HCT116 (cell line): ENCODE measurements around the gene RAB36.

ENCODE experiments used
- CEBPB ChIP-seq: IDR thresholded peaks from 2 replicates; pipeline ENCODE4 v1.6.1; 2012; ENCODE audit warnings: low read depth
- CTCF ChIP-seq, 3 experiments: fragments of 200-600 bp in 1 of 3; sonication (generic) in 1 of 3; IDR thresholded peaks in 2 of 3; conservative IDR thresholded peaks in 1 of 3; 2 replicates each; pipeline ENCODE4 v1.5.1; 2012 to 2017; ENCODE audit warnings: low read depth in 2 of 3, low read length in 2 of 3, antibody characterized with exemption in 1 of 3, borderline replicate concordance in 1 of 3, control low read depth in 1 of 3, mild to moderate bottlenecking in 1 of 3, mixed read lengths in 1 of 3, mixed run types in 1 of 3, moderate library complexity in 1 of 3; ENCODE audit not compliant: insufficient read depth in 1 of 3
- SRF ChIP-seq: IDR thresholded peaks from 2 replicates; pipeline ENCODE4 v1.6.1; 2012; ENCODE audit warnings: low read depth
- YY1 ChIP-seq: IDR thresholded peaks from 2 replicates; pipeline ENCODE4 v1.6.1; 2011; ENCODE audit warnings: low read length, low read depth, moderate library complexity, mild to moderate bottlenecking; ENCODE audit not compliant: insufficient replicate concordance; ENCODE audit errors: extremely low read depth

GRCh38 chr22:23202812-23203451 is 57.7 kb downstream of the RAB36 start:
- TF ChIP-seq CTCF (IDR thresholded peaks at IDR 0.05 in 2 of 3, conservative IDR thresholded peaks at IDR 0.05 in 1 of 3; ENCODE audit: borderline replicate concordance in 1 of 3, insufficient read depth in 1 of 3, low read depth in 2 of 3, low read length in 2 of 3), result no peak
- TF ChIP-seq YY1, result no peak
- no peak for TF ChIP-seq SRF
- no peak for TF ChIP-seq CEBPB
